SJSA1 (cell line): ENCODE results near the gene IL36G. TPM values are rescaled to one million over a fixed set of nuclear protein-coding genes. Genes with fewer than 3 reads are reported as not detected.

ENCODE experiments used
- DNase-seq, 2 experiments: peaks; one replicate each; pipeline ENCODE4 v3.0.0-alpha.2; 2015 to 2020; ENCODE audit warnings: low spot score in 2 of 2, low read depth in 1 of 2
- H3K27ac ChIP-seq: fragments of 250-450 bp; sonication (Bioruptor Pico); 2 replicates; pipeline ENCODE4 v1.5.1; 2020; ENCODE audit warnings: mild to moderate bottlenecking, moderate library complexity
- H3K27me3 ChIP-seq: fragments of 250-450 bp; sonication (Bioruptor Pico); replicated peaks from 2 replicates; pipeline ENCODE4 v1.5.1; 2020; ENCODE audit warnings: mild to moderate bottlenecking, moderate library complexity
- H3K36me3 ChIP-seq: fragments of 250-450 bp; sonication (Bioruptor Pico); 2 replicates; pipeline ENCODE4 v1.5.1; 2020; ENCODE audit warnings: mild to moderate bottlenecking
- H3K4me1 ChIP-seq: fragments of 250-450 bp; sonication (Bioruptor Pico); replicated peaks from 2 replicates; pipeline ENCODE4 v1.6.1; 2021; ENCODE audit warnings: mild to moderate bottlenecking
- H3K4me3 ChIP-seq: fragments of 250-450 bp; sonication (Bioruptor Pico); 2 replicates; pipeline ENCODE4 v1.5.1; 2020; ENCODE audit warnings: mild to moderate bottlenecking
- H3K9me3 ChIP-seq: fragments of 250-450 bp; sonication (Bioruptor Pico); replicated peaks from 2 replicates; pipeline ENCODE4 v1.5.1; 2020; ENCODE audit warnings: mild to moderate bottlenecking
- total RNA-seq: library from RNA; depleted of rRNA; stranded (reverse); fragments of >200 nt; shearing (Covaris generic); gene quantifications from 2 replicates; pipeline ENCODE4 v1.2.3, GENCODE V29; 2014

Gene IL36G
- total RNA-seq, 1 experiment from 2014 or later, result not detected

DNA sequence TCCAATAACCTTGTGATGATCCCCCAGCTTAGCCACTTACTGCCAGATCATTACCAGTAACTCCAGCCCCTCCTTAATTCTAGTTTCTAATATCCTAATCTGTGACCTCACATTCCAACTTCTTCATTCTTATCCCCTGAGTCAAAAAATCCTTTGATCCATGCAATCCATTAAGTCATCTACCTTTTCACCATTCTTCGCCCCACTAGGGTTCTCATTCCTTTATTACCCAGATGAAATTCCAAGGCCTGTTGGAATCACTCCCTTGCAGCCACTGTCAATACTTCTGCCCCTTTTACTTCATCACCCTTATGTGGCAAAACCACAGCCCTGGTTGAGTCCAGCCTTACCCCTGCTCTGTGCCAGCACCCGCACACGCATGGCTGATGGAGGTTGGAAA lies 20.3 kb upstream of the IL36G start:
- no peak overlapping the region for H3K27ac ChIP-seq
- no peak overlapping the region for H3K4me3 ChIP-seq
- H3K27me3 ChIP-seq, result peaks cover 14% of the 10 kb centered on the region
- H3K36me3 ChIP-seq, result no peaks in the 10 kb centered on the region
- no peaks in the 10 kb centered on the region for H3K9me3 ChIP-seq
- DNase-seq, result no peak
- H3K4me1 ChIP-seq, result no peaks in the 10 kb centered on the region

DNA sequence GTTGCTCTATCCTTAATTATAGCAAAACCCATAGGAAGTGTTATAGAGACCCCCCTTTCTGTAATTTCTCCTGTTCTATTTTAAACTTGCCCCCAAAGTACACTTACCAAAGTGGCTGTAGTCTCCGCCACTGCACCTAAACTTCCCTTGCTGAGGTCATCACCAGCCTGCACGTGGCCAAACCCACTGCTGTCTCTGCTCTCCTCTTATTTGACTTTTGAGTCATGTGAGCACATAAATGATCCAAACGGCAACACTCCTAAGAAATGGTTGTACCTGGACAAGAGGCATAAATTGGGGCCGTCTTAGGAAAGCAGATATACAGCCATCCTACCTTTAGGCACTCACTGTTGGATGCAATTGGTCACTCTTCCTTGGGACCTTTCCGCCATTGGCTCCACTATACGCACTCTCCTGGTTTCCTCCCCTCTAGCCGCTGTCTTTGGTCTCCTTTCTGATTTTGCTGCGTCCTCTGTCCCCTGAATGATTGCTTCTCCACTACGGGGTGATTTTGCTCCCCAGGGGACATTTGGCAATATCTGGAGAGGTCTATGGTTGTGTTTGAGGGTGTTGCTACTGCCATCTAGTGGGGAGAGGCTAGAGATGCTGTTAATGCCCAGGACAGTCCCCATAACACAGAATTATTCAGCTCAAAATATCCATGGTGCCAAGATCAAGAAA lies 19.2 kb upstream of the IL36G start:
- DNase-seq, result peak in 1 of 2 experiments; percentile 28
- Histone ChIP-seq H3K4me1 (no peaks in the 10 kb centered on the region), H3K27ac (no peak overlapping the region), H3K4me3 (no peak overlapping the region), H3K27me3 (peaks cover 12% of the 10 kb centered on the region), H3K9me3 (no peaks in the 10 kb centered on the region), H3K36me3 (no peaks in the 10 kb centered on the region)

DNA sequence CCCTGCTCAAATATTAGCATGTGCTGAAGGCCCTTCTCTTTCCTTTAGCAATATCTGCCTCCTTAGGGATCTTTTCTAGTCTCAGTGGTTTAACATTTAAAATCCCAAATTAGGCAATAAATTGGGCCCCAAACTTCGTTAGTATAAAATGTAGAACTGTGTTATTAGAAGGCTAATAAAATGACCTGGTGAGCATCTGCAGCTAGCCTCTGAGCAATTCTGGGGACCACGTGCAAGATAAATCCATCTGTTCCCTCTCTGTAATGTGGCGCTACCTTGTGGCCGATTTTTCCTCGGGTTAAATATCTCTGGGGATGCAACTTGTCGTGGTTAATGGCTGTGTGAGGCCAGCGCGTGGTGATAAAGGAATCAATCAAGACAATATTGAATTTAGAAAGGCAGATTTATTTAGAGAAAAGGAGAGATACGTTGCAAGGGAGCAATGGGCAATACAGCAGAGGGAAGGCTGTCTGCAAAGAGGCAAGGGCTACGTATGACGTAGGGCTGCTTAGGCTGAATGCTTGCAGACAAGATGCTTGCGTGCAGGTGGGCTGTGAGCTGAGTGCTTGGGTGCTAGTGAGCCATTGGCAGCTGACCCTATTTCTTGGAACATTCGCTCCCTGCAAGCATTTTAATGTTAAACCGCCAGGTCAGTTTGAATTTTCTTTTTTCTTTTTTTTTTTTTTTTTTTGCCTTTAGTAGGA lies 18.5 kb upstream of the IL36G start:
- Histone ChIP-seq H3K9me3 (no peaks in the 10 kb centered on the region), H3K4me3 (no peak overlapping the region), H3K27ac (no peak overlapping the region), H3K27me3 (peaks cover 5% of the 10 kb centered on the region), H3K4me1 (no peaks in the 10 kb centered on the region), H3K36me3 (no peaks in the 10 kb centered on the region)
- DNase-seq, result no peak

DNA sequence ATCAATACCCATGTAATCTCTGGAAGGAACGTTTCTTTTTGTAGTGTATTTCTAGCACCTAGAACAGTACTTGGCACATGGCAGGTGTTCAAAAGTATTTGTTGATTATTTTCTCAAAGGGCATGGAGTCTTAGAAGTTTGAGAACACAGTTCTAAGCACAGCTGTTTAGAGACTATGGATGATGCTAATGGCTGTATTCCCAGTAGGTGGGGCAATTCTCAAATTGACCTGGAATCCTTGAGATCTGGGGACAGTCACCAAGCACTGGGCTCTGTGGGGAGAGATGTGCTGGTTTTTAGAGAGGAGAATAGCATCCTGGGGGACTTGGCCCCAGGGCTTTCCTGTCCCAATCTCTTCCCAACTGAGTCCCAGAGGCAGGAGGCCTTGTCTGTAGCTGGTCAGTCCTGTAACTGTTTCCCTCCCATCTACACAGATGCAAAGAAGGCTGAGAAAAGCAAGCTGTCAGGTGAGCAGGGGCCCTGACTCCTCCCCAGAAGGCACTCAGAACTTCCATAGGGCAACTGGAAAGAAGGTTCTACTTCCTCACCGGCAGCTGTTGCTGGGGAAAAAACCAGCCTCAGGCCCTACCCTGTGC lies 17.5 kb upstream of the IL36G start:
- Histone ChIP-seq H3K27me3 (peaks cover 4% of the 10 kb centered on the region; the same call in 1 of the 2 replicates), H3K4me3 (no peak overlapping the region), H3K27ac (no peak overlapping the region), H3K9me3 (no peaks in the 10 kb centered on the region), H3K36me3 (no peaks in the 10 kb centered on the region), H3K4me1 (no peaks in the 10 kb centered on the region)
- DNase-seq, result no peak

DNA sequence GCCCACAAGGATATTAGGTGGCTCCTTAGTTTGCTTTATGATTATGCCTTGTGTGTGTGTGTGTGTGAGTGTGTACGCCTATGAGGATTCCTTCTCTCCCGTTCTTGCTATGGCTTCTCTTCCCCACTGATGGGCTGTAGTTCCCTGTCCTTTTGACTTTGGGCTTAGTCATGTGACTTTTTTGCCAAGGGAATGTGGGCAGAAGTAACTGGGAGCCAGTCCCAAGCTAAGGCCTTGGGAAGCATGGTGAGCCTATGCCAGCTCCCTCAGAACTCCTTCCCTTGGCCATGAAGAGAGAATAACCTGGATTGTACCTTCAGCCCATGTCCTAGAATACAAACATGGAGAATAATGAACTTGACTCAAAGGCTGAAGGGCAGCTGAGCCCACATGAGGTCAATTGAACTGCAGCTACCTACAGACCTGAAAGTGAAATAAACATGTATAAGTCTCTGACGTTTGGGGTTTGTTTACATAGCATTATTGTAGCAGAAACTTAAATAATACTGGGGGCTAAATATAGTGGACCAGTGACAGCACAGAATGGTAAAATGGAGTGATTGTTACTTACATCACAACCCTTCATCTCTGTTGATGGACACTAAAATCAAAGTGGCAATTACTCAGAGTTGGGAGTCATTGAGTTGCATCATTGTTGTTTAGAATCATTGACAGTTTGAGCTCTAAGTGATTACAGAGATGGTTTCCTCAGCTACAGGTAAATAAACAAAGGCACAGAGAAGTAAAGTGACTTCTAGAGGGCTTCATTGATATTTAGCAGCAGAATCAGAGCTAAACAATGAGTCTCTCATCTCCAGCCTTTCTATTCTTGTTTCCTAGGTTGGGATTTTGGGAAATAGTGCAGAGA lies 15.3 kb upstream of the IL36G start:
- Histone ChIP-seq H3K27me3 (peaks cover 4% of the 10 kb centered on the region; the same call in 1 of the 2 replicates), H3K4me3 (no peak overlapping the region), H3K36me3 (no peaks in the 10 kb centered on the region), H3K9me3 (no peaks in the 10 kb centered on the region), H3K4me1 (no peaks in the 10 kb centered on the region), H3K27ac (no peak overlapping the region)
- no peak for DNase-seq

DNA sequence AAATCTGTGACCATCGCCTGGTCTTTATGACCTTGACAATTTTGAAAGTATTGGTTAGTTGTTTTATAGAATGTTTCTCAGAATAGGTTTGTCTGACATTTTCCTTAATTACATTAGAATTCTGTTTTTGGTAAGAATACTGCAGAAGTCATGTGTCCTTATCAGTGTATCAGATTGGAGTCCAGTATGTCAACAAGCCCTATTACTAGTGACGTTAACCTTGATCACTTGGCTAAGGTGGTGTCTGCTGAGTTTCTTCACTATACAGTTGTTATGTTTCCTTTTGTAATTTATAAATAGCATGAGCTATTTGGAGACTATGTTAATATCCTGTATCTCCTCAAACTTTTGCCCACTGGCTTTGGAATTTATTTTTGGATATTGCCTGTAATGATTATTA lies 10.8 kb upstream of the IL36G start:
- Histone ChIP-seq H3K4me1 (no peaks in the 10 kb centered on the region), H3K36me3 (no peaks in the 10 kb centered on the region), H3K4me3 (no peak overlapping the region), H3K27ac (no peak overlapping the region), H3K27me3 (peaks cover 10% of the 10 kb centered on the region; the same call in 1 of the 2 replicates), H3K9me3 (no peaks in the 10 kb centered on the region; the same call in 1 of the 2 replicates)
- DNase-seq, result no peak

DNA sequence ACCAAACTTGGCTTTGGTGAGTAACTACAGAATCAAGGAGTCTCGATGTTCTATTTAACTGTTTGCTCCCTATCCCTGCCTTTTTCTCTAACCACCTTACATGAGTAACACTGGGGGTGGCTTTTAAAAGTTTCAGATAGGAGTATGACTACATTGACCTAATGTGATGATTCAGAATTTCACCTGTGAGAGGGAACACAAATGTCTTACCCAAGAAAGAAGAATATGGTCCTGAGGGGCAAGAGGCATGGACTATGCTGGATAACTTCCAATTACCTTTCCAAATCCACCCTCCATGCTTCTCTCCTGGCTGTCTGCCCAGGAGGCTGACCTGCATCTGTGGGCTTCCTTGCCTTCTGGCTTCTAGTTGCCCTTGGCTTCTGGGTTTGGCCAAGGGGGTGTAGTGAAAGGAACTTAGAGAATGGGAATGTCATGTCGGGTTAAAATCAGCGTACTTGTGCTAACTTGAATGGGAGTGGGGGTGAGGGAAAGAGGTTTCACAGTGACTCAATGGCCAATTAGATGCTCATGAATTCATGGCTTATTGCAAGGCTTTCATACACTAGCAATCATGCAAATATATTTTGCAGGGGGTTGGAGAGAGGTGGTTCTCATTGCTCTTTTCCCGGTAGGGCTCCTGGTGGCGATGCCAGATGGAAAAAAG lies 5.3 kb upstream of the IL36G start:
- Histone ChIP-seq H3K27ac (no peak overlapping the region), H3K4me3 (no peak overlapping the region), H3K9me3 (no peaks in the 10 kb centered on the region; the same call in 1 of the 2 replicates), H3K4me1 (no peaks in the 10 kb centered on the region), H3K27me3 (peaks cover 16% of the 10 kb centered on the region), H3K36me3 (no peaks in the 10 kb centered on the region)
- DNase-seq, result no peak

DNA sequence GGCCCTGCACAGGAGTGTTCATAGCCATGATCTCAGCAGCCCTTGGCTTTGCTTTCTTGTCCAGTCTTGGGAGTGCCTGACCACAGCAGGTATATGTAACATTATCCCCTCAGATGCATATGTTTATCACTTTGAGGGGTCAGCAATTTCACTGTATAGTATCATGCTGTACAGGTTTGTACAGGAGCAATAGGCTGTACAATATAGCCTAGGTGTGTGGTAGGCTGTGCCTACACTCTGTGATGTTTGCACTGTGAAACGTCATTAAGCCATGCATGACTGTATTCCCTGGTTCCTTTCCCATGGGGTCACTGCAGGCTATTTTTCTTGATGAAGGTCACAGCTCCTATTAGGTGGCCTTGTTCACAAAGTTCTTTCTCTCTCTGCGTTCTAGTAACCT lies 4.7 kb upstream of the IL36G start:
- Histone ChIP-seq H3K27ac (no peak overlapping the region), H3K4me3 (no peak overlapping the region), H3K27me3 (peaks cover 16% of the 10 kb centered on the region), H3K4me1 (no peaks in the 10 kb centered on the region), H3K9me3 (no peaks in the 10 kb centered on the region; the same call in 1 of the 2 replicates), H3K36me3 (no peaks in the 10 kb centered on the region)
- DNase-seq, result no peak

DNA sequence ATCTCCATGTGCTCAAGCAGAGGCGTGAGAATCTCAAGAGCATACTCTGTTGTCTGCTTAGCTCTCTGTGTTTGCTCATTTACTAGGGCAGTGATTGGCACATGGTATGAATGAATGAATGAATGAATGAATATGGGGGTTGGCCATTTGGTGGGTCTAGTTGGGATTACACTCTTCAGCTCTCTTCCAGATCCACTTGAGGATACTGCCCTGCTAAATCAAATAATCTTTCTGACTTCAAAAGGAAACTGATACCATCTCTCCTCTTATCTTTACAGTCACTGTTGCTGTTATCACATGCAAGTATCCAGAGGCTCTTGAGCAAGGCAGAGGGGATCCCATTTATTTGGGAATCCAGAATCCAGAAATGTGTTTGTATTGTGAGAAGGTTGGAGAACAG lies 1.9 kb downstream of the IL36G start:
- H3K36me3 ChIP-seq, result no peaks in the 10 kb centered on the region
- no peaks in the 10 kb centered on the region; the same call in 1 of the 2 replicates for H3K9me3 ChIP-seq
- no peak overlapping the region for H3K4me3 ChIP-seq
- no peaks in the 10 kb centered on the region for H3K4me1 ChIP-seq
- no peak overlapping the region for H3K27ac ChIP-seq
- no peak for DNase-seq
- H3K27me3 ChIP-seq, result peaks cover 13% of the 10 kb centered on the region; the same call in 1 of the 2 replicates

DNA sequence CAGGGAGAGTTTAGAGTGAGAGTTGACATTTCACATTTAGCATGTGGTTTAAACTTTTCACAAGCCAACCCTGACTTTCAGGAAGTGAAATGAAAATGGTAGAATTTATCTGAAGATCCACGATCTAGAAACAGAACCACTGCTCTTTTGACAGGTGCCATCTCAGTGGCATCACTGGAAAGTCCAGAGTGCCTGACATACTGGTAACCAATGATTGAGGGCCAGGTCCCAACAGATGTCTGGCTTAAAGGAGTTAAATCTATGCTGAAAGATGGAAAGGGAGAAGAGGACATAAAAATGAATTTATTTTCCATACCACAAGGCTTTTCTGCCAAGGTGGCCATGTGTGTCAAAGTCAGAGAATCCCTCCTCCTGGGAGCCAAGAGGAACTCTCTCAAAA lies 2.7 kb downstream of the IL36G start:
- H3K36me3 ChIP-seq, result no peaks in the 10 kb centered on the region
- no peaks in the 10 kb centered on the region for H3K4me1 ChIP-seq
- H3K9me3 ChIP-seq, result no peaks in the 10 kb centered on the region; the same call in 1 of the 2 replicates
- no peak overlapping the region for H3K27ac ChIP-seq
- no peak for DNase-seq
- peaks cover 13% of the 10 kb centered on the region; the same call in 1 of the 2 replicates for H3K27me3 ChIP-seq
- no peak overlapping the region for H3K4me3 ChIP-seq

DNA sequence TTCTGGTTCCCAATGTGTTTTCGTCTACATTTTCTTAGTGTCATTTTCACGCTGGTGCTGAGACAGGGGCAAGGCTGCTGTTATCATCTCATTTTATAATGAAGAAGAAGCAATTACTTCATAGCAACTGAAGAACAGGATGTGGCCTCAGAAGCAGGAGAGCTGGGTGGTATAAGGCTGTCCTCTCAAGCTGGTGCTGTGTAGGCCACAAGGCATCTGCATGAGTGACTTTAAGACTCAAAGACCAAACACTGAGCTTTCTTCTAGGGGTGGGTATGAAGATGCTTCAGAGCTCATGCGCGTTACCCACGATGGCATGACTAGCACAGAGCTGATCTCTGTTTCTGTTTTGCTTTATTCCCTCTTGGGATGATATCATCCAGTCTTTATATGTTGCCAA lies 7.3 kb downstream of the IL36G start:
- Histone ChIP-seq H3K27me3 (peaks cover 7% of the 10 kb centered on the region; the same call in 1 of the 2 replicates), H3K4me3 (no peak overlapping the region), H3K4me1 (no peaks in the 10 kb centered on the region), H3K27ac (no peak overlapping the region), H3K9me3 (no peaks in the 10 kb centered on the region; the same call in 1 of the 2 replicates), H3K36me3 (no peaks in the 10 kb centered on the region)
- DNase-seq, result no peak

DNA sequence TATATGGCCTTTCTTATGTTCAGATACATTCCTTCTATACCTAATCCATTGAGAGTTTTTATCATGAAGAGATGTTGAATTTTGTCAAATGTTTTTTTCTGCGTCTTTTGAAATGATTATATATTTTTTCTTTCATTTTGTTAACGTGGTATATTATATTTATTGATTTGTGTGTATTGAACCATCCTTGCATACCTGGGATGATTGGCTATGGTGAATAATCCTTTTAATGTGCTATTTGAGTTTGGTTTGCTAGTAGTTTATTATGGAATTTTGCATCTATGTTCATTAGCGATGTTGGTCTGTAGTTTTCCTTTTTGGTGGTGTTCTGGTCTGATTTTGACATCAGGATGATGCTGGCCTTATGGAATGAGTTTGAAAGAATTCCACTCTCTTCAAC lies 11.8 kb downstream of the IL36G start:
- no peaks in the 10 kb centered on the region for H3K4me1 ChIP-seq
- H3K36me3 ChIP-seq, result no peaks in the 10 kb centered on the region
- H3K27ac ChIP-seq, result no peak overlapping the region
- no peaks in the 10 kb centered on the region for H3K9me3 ChIP-seq
- DNase-seq, result no peak
- no peaks in the 10 kb centered on the region for H3K27me3 ChIP-seq
- H3K4me3 ChIP-seq, result no peak overlapping the region

DNA sequence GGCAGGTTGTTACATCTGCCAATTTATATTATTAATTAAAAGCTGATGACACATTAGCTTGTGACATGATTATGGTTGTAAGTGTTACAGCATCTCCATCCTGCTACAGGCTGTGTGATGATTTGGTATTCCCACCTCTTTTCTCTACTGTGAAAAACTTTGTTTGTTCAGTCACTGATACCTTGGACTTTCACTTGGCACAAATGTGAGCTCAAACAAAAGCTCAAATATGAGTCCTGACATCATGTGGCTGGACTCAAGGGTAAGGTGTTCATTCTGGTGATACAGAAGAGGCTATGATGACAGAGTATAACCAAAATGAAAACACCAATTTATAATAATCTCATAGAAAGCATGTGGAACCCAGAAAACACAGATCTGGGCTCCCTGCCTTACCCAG lies 16.0 kb downstream of the IL36G start:
- H3K9me3 ChIP-seq, result no peaks in the 10 kb centered on the region
- DNase-seq, result no peak
- H3K36me3 ChIP-seq, result no peaks in the 10 kb centered on the region

More for the DNA sequence above, 16.0 kb downstream of the IL36G start:
- Histone ChIP-seq H3K27ac (no peak overlapping the region), H3K4me3 (no peak overlapping the region), H3K4me1 (no peaks in the 10 kb centered on the region), H3K27me3 (no peaks in the 10 kb centered on the region)
